Fibroblast of pulmonary artery (primary cell): ENCODE data around the gene SLC25A47.

ENCODE experiments used
- DNase-seq: peaks from one replicate; pipeline ENCODE4 v3.0.0-alpha.2; 2010; ENCODE audit warnings: low read depth
- H3K4me3 ChIP-seq: replicated peaks from 2 replicates; pipeline ENCODE4 v1.5.1; 2011; ENCODE audit warnings: low read depth, mild to moderate bottlenecking, control low read depth, low read length, moderate library complexity
- TF ChIP-seq, protein P1 (sequence below): IDR thresholded peaks from 2 replicates; pipeline ENCODE4 v1.5.1; 2011; ENCODE audit warnings: mild to moderate bottlenecking, control low read depth, low read length, inconsistent platforms; ENCODE audit errors: missing control alignments

Gene SLC25A47, protein sequence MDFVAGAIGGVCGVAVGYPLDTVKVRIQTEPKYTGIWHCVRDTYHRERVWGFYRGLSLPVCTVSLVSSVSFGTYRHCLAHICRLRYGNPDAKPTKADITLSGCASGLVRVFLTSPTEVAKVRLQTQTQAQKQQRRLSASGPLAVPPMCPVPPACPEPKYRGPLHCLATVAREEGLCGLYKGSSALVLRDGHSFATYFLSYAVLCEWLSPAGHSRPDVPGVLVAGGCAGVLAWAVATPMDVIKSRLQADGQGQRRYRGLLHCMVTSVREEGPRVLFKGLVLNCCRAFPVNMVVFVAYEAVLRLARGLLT

DNA sequence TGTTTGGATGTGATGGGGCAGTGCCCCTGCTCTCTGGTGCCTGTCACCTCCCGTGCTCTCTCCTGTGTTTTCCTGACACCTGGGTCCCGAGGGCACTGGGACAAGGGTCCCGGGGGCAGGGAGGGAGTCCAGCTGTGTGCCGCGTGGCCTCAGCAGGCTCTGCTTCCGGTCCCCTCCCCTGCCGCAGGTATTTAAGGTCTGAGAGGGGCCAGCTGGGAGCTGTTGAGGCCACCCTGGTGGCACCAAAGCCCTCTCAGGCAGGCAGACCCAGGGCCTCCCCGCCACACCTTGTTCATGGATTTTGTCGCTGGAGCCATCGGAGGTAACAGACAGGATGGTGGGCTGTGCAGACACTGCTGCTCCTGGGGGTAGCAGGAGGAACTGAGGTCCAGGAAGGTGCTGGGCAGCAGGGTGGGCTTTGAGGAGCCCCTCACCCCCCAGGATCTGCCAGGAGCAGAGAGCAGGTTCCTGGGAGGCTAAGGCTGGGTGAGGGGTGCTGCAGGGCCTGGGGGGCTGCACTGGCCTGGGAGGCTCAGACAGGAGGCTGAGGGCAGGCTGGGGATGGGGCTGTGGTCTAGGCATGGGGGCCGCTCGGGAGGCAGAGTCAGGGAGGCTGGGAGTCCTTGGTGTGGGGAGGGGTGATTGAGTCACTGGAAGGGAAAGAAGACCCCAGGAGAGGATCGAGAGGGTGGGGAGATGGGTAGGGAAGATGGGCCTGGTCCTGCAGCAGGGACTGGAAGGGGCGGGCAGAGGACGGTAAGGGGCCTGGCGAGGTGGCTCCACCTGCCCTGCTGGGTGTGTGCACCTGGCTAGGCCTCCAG is at the start of gene SLC25A47:
SLC25A47 (plus strand) TSS at position 219 of the 821 bp plus-strand sequence; CDS start at position 295, 76 bp downstream.
- no peak within 1 kb of the TSS for H3K4me3 ChIP-seq
- TF ChIP-seq, protein P1, sequence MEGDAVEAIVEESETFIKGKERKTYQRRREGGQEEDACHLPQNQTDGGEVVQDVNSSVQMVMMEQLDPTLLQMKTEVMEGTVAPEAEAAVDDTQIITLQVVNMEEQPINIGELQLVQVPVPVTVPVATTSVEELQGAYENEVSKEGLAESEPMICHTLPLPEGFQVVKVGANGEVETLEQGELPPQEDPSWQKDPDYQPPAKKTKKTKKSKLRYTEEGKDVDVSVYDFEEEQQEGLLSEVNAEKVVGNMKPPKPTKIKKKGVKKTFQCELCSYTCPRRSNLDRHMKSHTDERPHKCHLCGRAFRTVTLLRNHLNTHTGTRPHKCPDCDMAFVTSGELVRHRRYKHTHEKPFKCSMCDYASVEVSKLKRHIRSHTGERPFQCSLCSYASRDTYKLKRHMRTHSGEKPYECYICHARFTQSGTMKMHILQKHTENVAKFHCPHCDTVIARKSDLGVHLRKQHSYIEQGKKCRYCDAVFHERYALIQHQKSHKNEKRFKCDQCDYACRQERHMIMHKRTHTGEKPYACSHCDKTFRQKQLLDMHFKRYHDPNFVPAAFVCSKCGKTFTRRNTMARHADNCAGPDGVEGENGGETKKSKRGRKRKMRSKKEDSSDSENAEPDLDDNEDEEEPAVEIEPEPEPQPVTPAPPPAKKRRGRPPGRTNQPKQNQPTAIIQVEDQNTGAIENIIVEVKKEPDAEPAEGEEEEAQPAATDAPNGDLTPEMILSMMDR = no peak
- no peak for DNase-seq

DNA sequence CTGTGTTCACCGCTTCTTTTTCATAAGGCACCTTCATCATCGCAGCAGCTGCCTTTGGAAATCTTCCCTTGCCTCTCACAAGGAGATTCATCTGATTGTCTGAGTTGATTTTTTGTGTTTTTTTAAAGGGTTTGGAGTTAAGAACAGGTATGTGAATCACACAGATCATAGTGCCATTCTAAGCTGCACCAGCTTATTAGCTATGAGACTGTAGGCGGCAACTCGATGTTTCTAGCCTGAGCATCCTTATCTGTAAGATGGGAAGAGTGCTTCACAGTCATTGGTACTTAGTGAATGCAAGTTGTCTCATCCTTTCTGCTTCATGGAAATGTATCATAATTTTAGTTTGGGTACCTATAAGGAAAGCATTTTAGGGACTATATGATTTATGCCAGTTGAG is 48.9 kb upstream of the SLC25A47 start:
- DNase-seq = no peak
- H3K4me3 ChIP-seq = no peak overlapping the region
- TF ChIP-seq, protein P1 = no peak

DNA sequence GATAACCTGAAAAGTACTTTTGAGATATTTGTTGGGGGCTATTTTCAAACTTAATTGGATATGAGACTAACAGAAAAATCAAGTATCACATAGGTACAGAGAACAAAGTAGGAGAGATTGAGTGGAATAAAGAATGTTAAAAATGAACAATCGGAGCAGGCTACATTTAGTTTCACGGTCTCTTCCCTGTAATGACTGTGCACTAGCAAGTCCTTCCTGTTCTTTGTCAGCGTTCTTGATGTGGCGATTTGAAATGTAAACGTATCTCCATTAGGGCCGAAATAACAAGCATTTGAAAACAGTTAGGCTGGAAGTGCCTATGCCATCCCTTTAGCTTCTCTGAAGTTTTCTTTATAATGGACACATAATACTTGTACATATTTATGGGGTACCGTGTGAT is 47.9 kb upstream of the SLC25A47 start:
- TF ChIP-seq, protein P1 = no peak
- H3K4me3 ChIP-seq = no peak overlapping the region
- no peak for DNase-seq

DNA sequence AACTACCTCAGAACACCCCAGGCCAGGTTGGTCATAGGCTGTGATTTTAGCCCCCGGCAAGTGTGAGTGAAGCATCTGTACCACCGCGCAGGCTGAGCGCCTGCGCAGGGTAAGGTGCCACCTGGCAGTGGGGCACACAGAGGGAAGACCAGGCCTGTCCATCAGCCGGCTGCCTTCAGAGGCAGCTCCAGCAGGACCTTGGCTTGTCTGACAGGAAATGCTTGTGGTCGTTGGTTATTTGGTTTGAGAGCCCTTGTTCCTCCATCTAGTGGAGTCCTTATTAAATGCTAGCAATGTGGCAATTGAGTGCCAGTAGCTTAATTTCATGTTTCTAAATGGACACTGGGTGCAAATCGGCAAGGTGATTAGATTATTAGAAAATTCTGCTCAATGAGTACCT is 44.4 kb upstream of the SLC25A47 start:
- DNase-seq = peak; percentile 78
- no peak overlapping the region for H3K4me3 ChIP-seq
- TF ChIP-seq, protein P1 = peak; percentile 53

DNA sequence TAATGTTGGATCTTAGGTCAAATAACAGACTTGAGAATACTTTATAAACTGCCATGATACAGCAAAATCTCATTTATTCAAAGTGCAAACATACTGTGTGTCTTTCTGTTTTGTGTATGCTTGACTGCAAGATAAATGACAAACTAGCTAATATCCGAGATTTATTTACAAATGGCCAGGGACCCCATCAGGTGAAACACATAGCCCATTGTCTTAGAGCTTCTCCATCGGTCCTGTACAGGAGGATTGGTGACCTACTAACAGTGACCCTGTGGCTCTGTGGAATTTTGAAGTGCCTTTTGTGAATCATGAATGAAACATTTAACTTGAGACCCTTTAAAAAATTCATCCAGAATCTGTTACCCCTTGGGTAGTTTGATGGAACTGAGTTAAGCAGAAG is 44.0 kb upstream of the SLC25A47 start:
- no peak for DNase-seq
- H3K4me3 ChIP-seq = no peak overlapping the region
- TF ChIP-seq, protein P1 = no peak

DNA sequence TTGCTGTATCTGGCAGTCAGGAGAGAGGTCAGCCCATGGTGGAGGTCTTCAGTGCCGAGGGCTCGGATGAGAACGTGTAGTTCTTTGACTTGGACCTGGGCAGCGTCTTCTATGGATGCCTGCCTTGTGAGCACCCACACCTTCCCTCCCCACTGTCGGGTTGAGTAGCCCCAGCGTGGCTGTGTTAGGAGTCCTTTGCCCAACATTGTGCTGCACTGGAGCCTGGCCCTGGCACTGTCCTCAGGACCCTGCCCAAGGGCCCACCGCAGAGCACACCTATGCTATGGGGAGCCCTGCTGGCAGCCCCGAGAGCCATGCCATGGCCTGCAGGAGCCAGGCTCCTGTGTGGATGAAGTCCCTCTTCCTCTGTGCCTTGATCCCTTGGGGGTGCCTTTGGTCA is 43.6 kb upstream of the SLC25A47 start:
- DNase-seq = no peak
- no peak overlapping the region for H3K4me3 ChIP-seq
- TF ChIP-seq, protein P1 = no peak
